Panc1 (cell line): ENCODE measurements around the gene CAMSAP2. TPM values are rescaled to one million over a fixed set of nuclear protein-coding genes. Genes with fewer than 3 reads are reported as not detected.

ENCODE experiments used
- ATAC-seq: fragments of 200-7000 bp; cut with Tn5 transposase; 2 replicates; pipeline ENCODE4 v1.9.1; 2020; ENCODE audit warnings: mild to moderate bottlenecking, moderate library complexity
- BruUV-seq: library from RNA; stranded (reverse); fragments of 400-500 nt; replicated peaks from 2 replicates; lab custom pipeline; 2021; lab: Mats Ljungman, UMichigan
- CTCF ChIA-PET: fragments of 300-600 bp; sonication (Branson Sonifier 250); formaldehyde crosslinking; loops from one replicate; lab custom pipeline; 2022; ENCODE audit warnings: antibody characterized with exemption; lab: Charles Lee
- POLR2A ChIA-PET: fragments of 300-600 bp; sonication (Branson Sonifier 250); formaldehyde crosslinking; loops from one replicate; lab custom pipeline; 2022; ENCODE audit warnings: antibody characterized with exemption; lab: Charles Lee
- DNase-seq: peaks from one replicate; pipeline ENCODE4 v3.0.0-alpha.2; 2010; ENCODE audit warnings: low read depth, low spot score
- H3K27ac ChIP-seq: 2 replicates; pipeline ENCODE4 v1.5.1; 2011; ENCODE audit warnings: mild to moderate bottlenecking, low read length, inconsistent platforms
- H3K27me3 ChIP-seq: fragments of 200-500 bp; sonication (Bioruptor generic); 2 replicates; pipeline ENCODE4 v1.6.0; 2014; ENCODE audit warnings: low read length, inconsistent platforms; ENCODE audit not compliant: control insufficient read depth, insufficient read depth
- H3K36me3 ChIP-seq: fragments of 200-500 bp; sonication (Bioruptor generic); 2 replicates; pipeline ENCODE4 v1.5.1; 2014; ENCODE audit warnings: inconsistent platforms, mild to moderate bottlenecking, low read length, moderate library complexity; ENCODE audit not compliant: control insufficient read depth, insufficient read depth
- H3K4me1 ChIP-seq: 2 replicates; pipeline ENCODE4 v1.5.1; 2011; ENCODE audit warnings: inconsistent platforms, mild to moderate bottlenecking, low read length, moderate library complexity; ENCODE audit not compliant: control insufficient read depth, insufficient read depth
- H3K4me3 ChIP-seq, 2 experiments: 2 replicates each; pipeline ENCODE4 v1.5.1; 2011 to 2012; ENCODE audit warnings: low read depth in 2 of 2, low read length in 2 of 2, mild to moderate bottlenecking in 2 of 2, inconsistent platforms in 1 of 2, moderate library complexity in 1 of 2
- H3K9me3 ChIP-seq: fragments of 200-500 bp; sonication (Bioruptor generic); 2 replicates; pipeline ENCODE4 v1.5.1; 2014; ENCODE audit warnings: low read depth, mild to moderate bottlenecking, inconsistent platforms, low read length, moderate library complexity; ENCODE audit not compliant: control insufficient read depth, insufficient read depth
- CTCF ChIP-seq: fragments of 450-650 bp; IDR thresholded peaks from 2 replicates; pipeline ENCODE4 v1.5.1; 2017; ENCODE audit warnings: mild to moderate bottlenecking
- POLR2AphosphoS5 ChIP-seq: IDR thresholded peaks from 2 replicates; pipeline ENCODE4 v1.6.1; 2012; ENCODE audit warnings: mild to moderate bottlenecking, low read depth, low read length, moderate library complexity
- REST ChIP-seq, 2 experiments: IDR thresholded peaks; 2 replicates each; pipeline ENCODE4 v1.6.1; 2011 to 2012; ENCODE audit warnings: low read depth in 2 of 2, control low read depth in 1 of 2, low read length in 1 of 2, mild to moderate bottlenecking in 1 of 2, moderate library complexity in 1 of 2; ENCODE audit not compliant: insufficient read depth in 1 of 2
- SIN3A ChIP-seq: IDR thresholded peaks from 2 replicates; pipeline ENCODE4 v1.6.1; 2012; ENCODE audit warnings: low read depth, mild to moderate bottlenecking, low read length, moderate library complexity, borderline replicate concordance; ENCODE audit not compliant: insufficient read depth
- TCF7L2 ChIP-seq: IDR thresholded peaks from 2 replicates; pipeline ENCODE4 v1.6.1; 2011; ENCODE audit warnings: mild to moderate bottlenecking, low read depth, low read length, inconsistent platforms
- in situ Hi-C: cut with HindIII; loops from 2 replicates; pipeline ENCODE4 v1.10.0; 2016; ENCODE audit warnings: low sequenced_read_pairs, low pct_unique_long_range_greater_than_20kb
- intact Hi-C: fragments of 100-400 bp; cut with micrococcal nuclease; formaldehyde crosslinking; loops from one replicate; pipeline ENCODE4 v1.10.0; 2022; ENCODE audit not compliant: unreplicated experiment
- total RNA-seq: library from RNA; stranded (reverse); gene quantifications from one replicate; pipeline ENCODE4 v1.2.1, GENCODE V29; 2021; ENCODE audit not compliant: unreplicated experiment

The CAMSAP2 gene
- total RNA-seq, 1 experiment from 2014 or later: 40.1 TPM

GRCh38 chr1:200899015-200899386 is 160.3 kb downstream of the CAMSAP2 start:
- Histone ChIP-seq H3K4me1 (peaks cover 14% of the 10 kb centered on the region), H3K27me3 (no peaks in the 10 kb centered on the region), H3K27ac (no peak overlapping the region), H3K9me3 (no peaks in the 10 kb centered on the region), H3K36me3 (no peaks in the 10 kb centered on the region), H3K4me3 (no peak overlapping the region)
- BruUV-seq: no TSS peak
- POLR2A ChIA-PET: no interaction called here
- intact Hi-C loops: no loop called here
- DNase-seq (no peak), ATAC-seq (no peak)
- CTCF ChIA-PET: no interaction called here
- in situ Hi-C loops: no loop called here
- TF ChIP-seq CTCF (no peak), SIN3A (no peak)

GRCh38 chr1:200899451-200899915 is 160.8 kb downstream of the CAMSAP2 start:
- TF ChIP-seq POLR2AphosphoS5 (no peak), SIN3A (no peak), REST (IDR thresholded peaks at IDR 0.05; ENCODE audit: insufficient read depth in 1 of 2, low read depth in 2 of 2, low read length in 1 of 2) (no peak), TCF7L2 (no peak), CTCF (no peak)
- ChIA-PET CTCF (no interaction called here), POLR2A (no interaction called here)
- Histone ChIP-seq H3K9me3 (no peaks in the 10 kb centered on the region), H3K36me3 (no peaks in the 10 kb centered on the region), H3K4me3 (no peak overlapping the region), H3K27me3 (no peaks in the 10 kb centered on the region), H3K27ac (no peak overlapping the region), H3K4me1 (peaks cover 9% of the 10 kb centered on the region)
- ATAC-seq (no peak), DNase-seq (no peak)
- BruUV-seq: no TSS peak
- intact Hi-C loops (no loop called here), in situ Hi-C loops (no loop called here)
